ENCODE data around the gene PLEKHM3.

GRCh38 chr2:207920721-207921120 lies 104.6 kb downstream of the PLEKHM3 start:
- TF ChIP-seq CTCF (IDR thresholded peaks at IDR 0.05; ENCODE audit: insufficient read depth, low read length, poor library complexity, severe bottlenecking) (no peak), EZH2phosphoT487 (conservative IDR thresholded peaks at IDR 0.05; ENCODE audit: low read length) (no peak)
